AG04450 (cell line): Measurements from ENCODE around the gene MARCHF4. TPM values are rescaled to one million over a fixed set of nuclear protein-coding genes. Genes with fewer than 3 reads are reported as not detected.

Source experiments
- CTCF ChIA-PET: fragments of 300-600, 350-600 bp; formaldehyde crosslinking; extraction: SDS; loops from one replicate; lab custom pipeline; 2022; ENCODE audit warnings: antibody characterized with exemption, inconsistent platforms; lab: Charles Lee
- POLR2A ChIA-PET: fragments of 350-600 bp; formaldehyde crosslinking; extraction: SDS; loops from one replicate; lab custom pipeline; 2021; ENCODE audit warnings: antibody characterized with exemption, inconsistent platforms; lab: Yijun Ruan, JAX
- DNase-seq: peaks from one replicate; pipeline ENCODE4 v3.0.0-alpha.2; 2011; ENCODE audit warnings: low read depth, low spot score
- H3K27ac ChIP-seq: one replicate; pipeline ENCODE4 v1.5.1; 2012; ENCODE audit warnings: low read depth, low read length, control low read depth
- H3K27me3 ChIP-seq: one replicate; pipeline ENCODE4 v1.6.0; 2012; ENCODE audit warnings: low read length; ENCODE audit not compliant: control insufficient read depth, insufficient read depth
- H3K4me3 ChIP-seq: 2 replicates; pipeline ENCODE4 v1.5.1; 2011; ENCODE audit warnings: mild to moderate bottlenecking, low read depth, low read length, control low read depth
- H3K9me3 ChIP-seq: 2 replicates; pipeline ENCODE4 v1.5.1; 2012; ENCODE audit warnings: low read length; ENCODE audit not compliant: control insufficient read depth, insufficient read depth
- CTCF ChIP-seq: IDR thresholded peaks from 2 replicates; pipeline ENCODE4 v1.5.1; 2011; ENCODE audit warnings: low read depth, low read length, control low read depth, inconsistent platforms
- polyA plus RNA-seq: library from polyadenylated mRNA; depleted of rRNA; stranded (reverse); fragments of >200 nt; gene quantifications from 2 replicates; pipeline ENCODE4 v1.2.3, GENCODE V29; 2011

MARCHF4 gene
- polyA plus RNA-seq, 1 experiment, result 3.8 TPM

GRCh38 chr2:216355711-216356110 is 16.6 kb downstream of the MARCHF4 start:
- no peak for TF ChIP-seq CTCF
- Histone ChIP-seq H3K27me3 (no peaks in the 10 kb centered on the region), H3K27ac (no peak overlapping the region), H3K9me3 (no peaks in the 10 kb centered on the region), H3K4me3 (no peak overlapping the region)
- ChIA-PET POLR2A (no interaction called here), CTCF (no interaction called here)
- no peak for DNase-seq

- H3K27me3 ChIP-seq, result no peaks in the 10 kb centered on the region
- H3K9me3 ChIP-seq, result no peaks in the 10 kb centered on the region
- H3K27ac ChIP-seq, result no peak overlapping the region
- H3K4me3 ChIP-seq, result no peak overlapping the region
- ChIA-PET POLR2A (no interaction called here), CTCF (no interaction called here)
- DNase-seq, result no peak
- no peak for TF ChIP-seq CTCF
Measured at GRCh38 chr2:216354306-216354705, 18.0 kb downstream of the MARCHF4 start.

GRCh38 chr2:216352653-216353270 is 19.5 kb downstream of the MARCHF4 start:
- DNase-seq, result no peak
- ChIA-PET CTCF (interaction anchor here (1.1 to 1.2 kb wide), 2 partner anchors 23 to 52 kb away, joined by 3 to 4 read pairs; no protein-coding TSS in a partner anchor), POLR2A (no interaction called here)
- no peak overlapping the region for H3K27ac ChIP-seq
- no peak overlapping the region for H3K4me3 ChIP-seq
- H3K27me3 ChIP-seq, result no peaks in the 10 kb centered on the region
- no peaks in the 10 kb centered on the region for H3K9me3 ChIP-seq
- no peak for TF ChIP-seq CTCF

GRCh38 chr2:216351172-216351925 is 20.9 kb downstream of the MARCHF4 start:
- Histone ChIP-seq H3K4me3 (no peak overlapping the region), H3K27ac (no peak overlapping the region), H3K27me3 (no peaks in the 10 kb centered on the region), H3K9me3 (no peaks in the 10 kb centered on the region)
- no peak for DNase-seq
- ChIA-PET POLR2A (interaction anchor here (0.9 to 1.8 kb wide), 3 partner anchors 11 to 21 kb away, joined by 3 to 6 read pairs (median 4); partner anchors contain the start of gene MARCHF4), CTCF (interaction anchor here (0.8 kb wide), 1 partner anchor 11 kb away, joined by 3 read pairs; no protein-coding TSS in a partner anchor)
- TF ChIP-seq CTCF, result no peak

GRCh38 chr2:216350214-216350791 is 22.0 kb downstream of the MARCHF4 start:
- DNase-seq, result no peak
- Histone ChIP-seq H3K4me3 (no peak overlapping the region), H3K27me3 (no peaks in the 10 kb centered on the region), H3K27ac (no peak overlapping the region), H3K9me3 (no peaks in the 10 kb centered on the region)
- ChIA-PET POLR2A (interaction anchor here (1.0 to 1.8 kb wide), 3 partner anchors 10 to 156 kb away, joined by 3 to 6 read pairs (median 4); no protein-coding TSS in a partner anchor), CTCF (interaction anchor here (0.8 kb wide), 1 partner anchor 10 kb away, joined by 3 read pairs; no protein-coding TSS in a partner anchor)
- no peak for TF ChIP-seq CTCF
